Tongue (tissue), 2 donors: ENCODE measurements around the gene SURF1. TPM values are rescaled to one million over a fixed set of nuclear protein-coding genes. Genes with fewer than 3 reads are reported as not detected.
"Not testable (repeated sequence)": the region's sequence is repeated elsewhere in the genome, so short reads cannot be mapped to it uniquely, and the experiment has no call there.

Source experiments
- DNase-seq: peaks from one replicate; pipeline ENCODE4 v3.0.0-alpha.2; 2015
- total RNA-seq: library from RNA; depleted of rRNA; stranded (reverse); fragments of >200 nt; gene quantifications from one replicate; pipeline ENCODE4 v1.2.3, GENCODE V29; 2014

SURF1 gene
- total RNA-seq, 1 donor from 2014 or later, result 23.6 TPM

GRCh38 chr9:133383438-133383837 is 27.2 kb upstream of the SURF1 start:
- DNase-seq, result no peak

GRCh38 chr9:133382507-133383141 is 26.3 kb upstream of the SURF1 start:
- DNase-seq, result no peak

GRCh38 chr9:133380734-133381133 is 24.4 kb upstream of the SURF1 start:
- no peak for DNase-seq

GRCh38 chr9:133379153-133380086 is 23.1 kb upstream of the SURF1 start:
- DNase-seq, result no peak

GRCh38 chr9:133378408-133378962 is 22.2 kb upstream of the SURF1 start:
- DNase-seq, result no peak

- no peak for DNase-seq
These were observed 21.5 kb upstream of the SURF1 start for GRCh38 chr9:133377721-133378216.

GRCh38 chr9:133377280-133377679 is 21.0 kb upstream of the SURF1 start:
- not testable (repeated sequence) for DNase-seq

GRCh38 chr9:133375724-133376654 is 19.7 kb upstream of the SURF1 start, which contains the start of the genes STKLD1 and SURF4:
TSS of gene STKLD1 (plus strand) at chr9:133376366. CDS start at chr9:133376474, 108 bp downstream.
TSS of gene SURF4 (minus strand) at chr9:133376060. CDS start at chr9:133375969, 91 bp downstream.
- DNase-seq, result peak; percentile 99

- peak; percentile 33 for DNase-seq
These were observed 18.9 kb upstream of the SURF1 start for GRCh38 chr9:133375116-133375723.

GRCh38 chr9:133374612-133375115 is 18.4 kb upstream of the SURF1 start:
- DNase-seq, result no peak

GRCh38 chr9:133372144-133372543 is 15.9 kb upstream of the SURF1 start:
- DNase-seq, result no peak

GRCh38 chr9:133371261-133371711 is 15.0 kb upstream of the SURF1 start:
- no peak for DNase-seq

- no peak for DNase-seq
These were observed 14.4 kb upstream of the SURF1 start for GRCh38 chr9:133370685-133371084.

- DNase-seq, result no peak
These were observed 13.6 kb upstream of the SURF1 start for GRCh38 chr9:133369933-133370332.

- no peak for DNase-seq
These were observed 13.1 kb upstream of the SURF1 start for GRCh38 chr9:133369422-133369821.

GRCh38 chr9:133368249-133368881 is 12.1 kb upstream of the SURF1 start:
- no peak for DNase-seq

- no peak for DNase-seq
These were observed 11.5 kb upstream of the SURF1 start for GRCh38 chr9:133367778-133368177.

GRCh38 chr9:133367221-133367620 is 10.9 kb upstream of the SURF1 start:
- no peak for DNase-seq

- no peak for DNase-seq
These were observed 10.1 kb upstream of the SURF1 start for GRCh38 chr9:133366435-133366834.

GRCh38 chr9:133362359-133363044 is 6.2 kb upstream of the SURF1 start:
- DNase-seq, result no peak
